Ectodermal cell (in vitro differentiated cells): ENCODE measurements around the gene MAGEF1.

Source experiments
- H3K27ac ChIP-seq: 2 replicates; pipeline ENCODE4 v1.7.0; 2013; ENCODE audit warnings: mild to moderate bottlenecking, low read depth, low read length; ENCODE audit not compliant: insufficient read depth, poor library complexity, severe bottlenecking
- H3K27me3 ChIP-seq: 2 replicates; pipeline ENCODE4 v1.7.0; 2013; ENCODE audit warnings: mild to moderate bottlenecking, low read length; ENCODE audit not compliant: insufficient read depth, control insufficient read depth, poor library complexity, severe bottlenecking
- H3K36me3 ChIP-seq: one replicate; pipeline ENCODE4 v1.7.0; 2013; ENCODE audit warnings: low read length; ENCODE audit not compliant: control insufficient read depth, insufficient read depth
- H3K4me1 ChIP-seq: one replicate; pipeline ENCODE4 v1.7.0; 2013; ENCODE audit warnings: low read length; ENCODE audit not compliant: control insufficient read depth, insufficient read depth
- H3K4me3 ChIP-seq: 2 replicates; pipeline ENCODE4 v1.7.0; 2013; ENCODE audit warnings: low read depth, low read length, control low read depth; ENCODE audit not compliant: insufficient read depth
- H3K9me3 ChIP-seq: 2 replicates; pipeline ENCODE4 v1.7.0; 2013; ENCODE audit warnings: mild to moderate bottlenecking, low read length, moderate library complexity; ENCODE audit not compliant: control insufficient read depth
- WGBS, 2 experiments: methylation state at CpG; one replicate each; pipeline ENCODE4 v1.1.7; 2013; ENCODE audit warnings: missing lambda C conversion rate in 2 of 2; 5-methylcytosine and 5-hydroxymethylcytosine counted together

The MAGEF1 gene

DNA sequence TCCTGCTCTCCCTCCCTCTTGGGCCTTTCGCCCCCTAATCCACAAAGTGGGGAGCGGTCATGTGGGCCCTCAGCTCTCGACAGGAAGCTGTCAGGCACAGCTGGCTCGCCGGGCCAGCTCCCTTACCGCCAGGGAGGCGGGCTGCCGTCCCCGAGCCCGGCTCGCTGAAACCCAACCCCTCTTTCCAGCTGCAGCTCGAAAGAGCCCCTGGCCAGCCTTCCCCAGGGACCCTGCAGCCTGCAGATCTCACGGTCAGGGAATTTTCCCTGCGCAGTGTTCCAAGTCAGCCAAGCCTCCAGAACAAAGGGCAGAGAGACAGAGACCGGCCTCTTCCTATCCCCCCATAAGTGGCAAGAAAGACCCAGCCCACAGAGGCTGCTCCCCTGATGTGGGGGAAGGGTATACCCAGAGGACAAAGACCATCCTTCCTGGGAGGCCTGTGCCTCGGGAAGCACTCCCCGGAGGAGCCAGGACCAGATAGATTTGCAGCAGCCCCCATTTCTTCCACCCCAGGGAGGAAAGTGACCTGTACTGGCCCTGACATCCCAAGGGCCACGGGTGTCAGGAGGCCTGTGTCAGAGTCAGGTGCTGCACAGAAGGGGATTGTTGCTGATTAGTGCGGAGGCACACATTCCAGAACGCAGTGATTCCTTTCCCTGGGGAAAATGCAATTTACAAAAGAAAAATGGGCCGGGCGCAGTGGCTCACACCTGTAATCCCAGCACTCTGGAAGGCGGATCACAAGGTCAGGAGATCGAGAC is 32.6 kb downstream of the MAGEF1 start:
- WGBS, 2 experiments = 25 to 27% methylated on average over 23 to 24 of the region's 24 CpGs
- Histone ChIP-seq H3K4me1 (peaks cover 20% of the 10 kb centered on the region), H3K9me3 (no peaks in the 10 kb centered on the region), H3K27ac (peak overlapping the region; percentile 57), H3K4me3 (no peak overlapping the region), H3K27me3 (no peaks in the 10 kb centered on the region), H3K36me3 (no peaks in the 10 kb centered on the region)

DNA sequence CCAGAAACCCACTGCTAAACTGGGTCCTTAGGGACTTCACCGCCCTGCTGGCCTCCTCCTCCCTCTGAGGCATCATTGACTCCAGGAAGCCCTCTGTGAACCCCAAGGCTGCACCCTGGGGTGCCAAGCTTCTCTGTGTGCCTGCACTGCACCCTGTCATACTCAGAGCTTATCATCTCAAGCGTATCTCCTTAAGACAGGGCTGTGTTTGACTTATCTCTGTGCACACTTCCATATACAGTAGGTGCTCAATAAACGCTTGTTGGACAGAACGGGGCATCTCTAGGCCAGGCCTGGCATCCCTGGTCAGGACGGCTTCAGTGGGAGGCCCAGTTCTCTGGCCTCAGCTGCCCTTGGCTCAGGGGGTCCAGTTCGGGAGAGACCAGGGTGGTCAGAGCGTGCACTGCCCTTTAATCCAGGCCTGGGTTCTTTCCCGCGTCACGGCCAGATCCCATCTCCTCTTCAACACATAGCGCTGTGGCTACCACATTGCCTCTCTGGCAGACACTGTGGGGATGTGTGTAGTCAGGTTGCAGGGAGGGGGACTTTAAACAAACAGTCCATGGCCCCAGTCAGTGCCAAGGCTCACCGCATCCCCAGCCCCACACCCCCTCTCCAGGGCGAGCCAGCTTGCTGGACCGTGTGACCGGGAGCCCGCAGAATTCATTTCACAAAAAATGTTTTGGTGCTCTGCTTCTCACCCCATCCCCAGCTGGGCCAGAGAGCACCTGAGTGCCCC is 33.4 kb downstream of the MAGEF1 start:
- Histone ChIP-seq H3K36me3 (no peaks in the 10 kb centered on the region), H3K27me3 (no peaks in the 10 kb centered on the region), H3K27ac (no peak overlapping the region), H3K9me3 (no peaks in the 10 kb centered on the region), H3K4me1 (peaks cover 20% of the 10 kb centered on the region), H3K4me3 (no peak overlapping the region)
- 85 to 89% methylated on average over 16 of the region's 16 CpGs for WGBS, 2 experiments

DNA sequence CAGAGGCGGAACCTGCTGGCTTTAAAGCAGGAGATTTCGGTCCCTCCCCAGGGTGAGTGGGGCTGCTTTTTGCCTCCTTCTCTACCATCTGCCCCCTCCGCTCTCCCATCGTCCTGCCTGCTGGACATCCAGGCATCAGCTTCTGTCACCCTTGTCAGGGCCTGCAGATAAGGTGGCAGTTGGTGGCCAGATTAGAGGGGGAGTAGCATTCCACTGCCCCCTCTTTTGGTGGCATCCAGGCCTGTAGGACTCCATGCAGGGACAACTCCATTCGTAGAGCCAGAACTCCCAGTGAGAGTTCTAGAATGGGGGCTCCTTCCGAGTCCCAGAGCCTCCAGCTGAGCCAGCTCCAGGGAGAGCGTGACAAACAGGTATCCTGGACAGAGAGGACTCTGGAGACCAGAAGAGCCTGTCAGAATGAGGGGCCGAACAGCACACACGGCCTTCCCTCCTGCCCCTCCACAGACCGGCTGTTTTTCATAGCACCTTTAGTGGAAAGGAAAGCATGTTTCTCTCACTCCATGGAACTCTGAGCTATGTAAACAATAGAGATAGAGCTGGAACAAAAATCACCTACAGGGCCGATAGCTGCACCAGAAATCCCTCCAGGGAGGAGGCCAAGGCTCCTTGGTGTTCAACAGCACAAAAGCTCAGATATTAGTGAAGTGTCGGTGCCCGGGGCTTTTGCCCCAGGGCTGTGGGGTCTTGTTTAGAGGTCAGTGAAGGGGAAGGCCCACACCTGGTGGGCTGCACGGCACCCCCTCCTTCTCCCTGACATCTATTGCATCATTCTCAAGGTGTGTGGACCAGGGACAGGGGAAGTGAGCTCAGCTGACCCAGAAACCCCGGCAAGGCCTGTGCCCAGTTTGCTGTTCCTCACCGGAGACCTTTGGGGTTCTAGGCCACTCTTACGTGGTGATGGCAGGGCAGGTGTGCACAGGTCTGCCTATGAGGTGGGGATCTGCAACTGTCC is 34.2 kb downstream of the MAGEF1 start:
- Histone ChIP-seq H3K27me3 (no peaks in the 10 kb centered on the region), H3K36me3 (no peaks in the 10 kb centered on the region), H3K9me3 (no peaks in the 10 kb centered on the region), H3K4me3 (no peak overlapping the region), H3K27ac (no peak overlapping the region), H3K4me1 (peaks cover 20% of the 10 kb centered on the region)
- WGBS, 2 experiments = 86 to 87% methylated on average over 17 of the region's 17 CpGs

DNA sequence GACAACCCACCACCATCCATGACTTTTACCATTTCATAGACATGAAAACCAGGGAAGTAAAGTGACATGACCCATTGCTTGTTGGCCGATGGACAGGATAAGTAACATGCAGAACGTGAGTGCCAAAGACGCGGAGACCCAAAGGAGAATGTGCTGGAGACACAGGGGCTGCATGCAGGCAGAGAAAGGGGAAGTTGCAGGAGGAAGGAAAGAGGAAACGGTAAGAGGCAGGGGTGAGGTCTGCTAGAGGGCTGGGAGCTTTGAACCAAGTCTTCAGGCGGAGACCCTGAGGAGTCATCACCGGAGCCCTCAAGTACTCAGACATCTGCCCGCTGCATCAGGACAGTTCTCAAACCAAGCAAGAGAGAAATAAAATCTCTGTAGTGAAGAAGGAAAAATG is 34.9 kb downstream of the MAGEF1 start:
- 95 to 96% methylated on average over 8 of the region's 8 CpGs for WGBS, 2 experiments
- Histone ChIP-seq H3K36me3 (no peaks in the 10 kb centered on the region), H3K9me3 (no peaks in the 10 kb centered on the region), H3K27ac (no peak overlapping the region), H3K4me1 (peaks cover 20% of the 10 kb centered on the region), H3K27me3 (no peaks in the 10 kb centered on the region), H3K4me3 (no peak overlapping the region)

DNA sequence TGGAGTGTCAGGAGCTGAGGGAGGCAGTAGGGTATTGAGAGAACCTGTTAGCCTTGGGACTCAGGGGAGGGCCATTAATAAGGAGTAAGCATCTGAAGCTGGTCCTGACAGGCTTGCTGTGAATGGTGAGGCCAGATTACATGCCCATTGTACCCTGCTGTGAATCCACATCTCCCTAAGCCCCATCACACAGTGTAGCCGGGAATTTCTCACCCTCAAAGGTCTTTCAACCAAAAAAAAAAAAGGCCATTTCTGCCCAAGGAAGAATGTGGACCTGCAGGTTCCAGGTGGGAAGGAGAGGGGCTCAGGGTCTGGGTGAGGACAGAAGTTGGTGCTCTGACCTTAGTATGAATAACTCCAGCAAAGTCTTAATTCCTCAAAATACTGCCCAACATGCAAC is 37.2 kb downstream of the MAGEF1 start:
- no peaks in the 10 kb centered on the region for H3K36me3 ChIP-seq
- 67 to 90% methylated on average over 1 of the region's 1 CpG for WGBS, 2 experiments

DNA sequence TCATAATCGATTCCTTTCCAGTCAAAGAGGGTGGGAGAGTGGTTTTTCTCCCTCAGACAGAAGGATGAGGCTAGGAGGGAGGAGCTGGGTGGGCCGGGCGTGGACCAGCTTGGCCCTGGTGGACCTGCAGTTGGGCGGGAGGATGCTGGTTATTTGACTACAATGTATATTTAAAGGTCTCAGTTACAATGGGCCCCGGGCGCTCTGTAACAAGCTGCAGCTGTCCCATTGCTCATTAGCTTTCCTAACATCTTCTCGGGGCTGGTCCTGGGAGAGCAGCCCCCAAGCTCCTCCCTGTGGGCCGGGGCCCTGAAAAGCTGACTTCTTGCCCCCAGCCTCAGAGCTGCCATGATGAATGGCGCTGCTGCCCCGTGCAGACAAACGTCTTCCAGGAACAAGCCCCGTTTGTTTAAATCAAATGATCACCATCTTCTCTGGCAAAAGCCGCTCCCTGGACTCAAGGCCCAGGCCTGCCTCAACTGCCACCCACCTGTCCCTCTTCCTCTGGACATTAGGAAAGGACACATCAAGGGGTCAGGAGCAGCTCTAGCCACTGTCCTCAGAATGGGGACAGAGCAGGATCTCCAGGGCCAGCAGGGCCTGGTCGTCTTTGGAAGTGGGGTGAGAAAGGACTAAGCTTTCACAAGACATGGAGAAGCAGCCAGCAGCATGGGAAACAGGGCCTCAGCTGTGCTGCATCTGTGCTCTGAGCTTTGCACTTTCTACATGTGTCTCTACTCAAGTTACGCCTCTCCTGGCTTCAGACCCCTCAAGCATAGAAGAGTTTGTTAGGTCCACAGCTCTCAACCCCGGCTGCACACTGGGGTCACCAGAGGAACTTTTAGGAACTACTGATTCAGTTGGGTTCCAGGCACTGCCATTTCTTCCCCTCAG is 38.6 kb downstream of the MAGEF1 start:
- H3K36me3 ChIP-seq = no peaks in the 10 kb centered on the region
- H3K27me3 ChIP-seq = no peaks in the 10 kb centered on the region
- peaks cover 6% of the 10 kb centered on the region for H3K4me1 ChIP-seq
- H3K9me3 ChIP-seq = no peaks in the 10 kb centered on the region
- H3K4me3 ChIP-seq = no peak overlapping the region
- no peak overlapping the region for H3K27ac ChIP-seq
- WGBS, 2 experiments = 93% methylated on average over 16 of the region's 16 CpGs

More for the DNA sequence above, 37.2 kb downstream of the MAGEF1 start:
- Histone ChIP-seq H3K4me3 (no peak overlapping the region), H3K27ac (no peak overlapping the region), H3K27me3 (no peaks in the 10 kb centered on the region), H3K9me3 (no peaks in the 10 kb centered on the region), H3K4me1 (peaks cover 20% of the 10 kb centered on the region)

DNA sequence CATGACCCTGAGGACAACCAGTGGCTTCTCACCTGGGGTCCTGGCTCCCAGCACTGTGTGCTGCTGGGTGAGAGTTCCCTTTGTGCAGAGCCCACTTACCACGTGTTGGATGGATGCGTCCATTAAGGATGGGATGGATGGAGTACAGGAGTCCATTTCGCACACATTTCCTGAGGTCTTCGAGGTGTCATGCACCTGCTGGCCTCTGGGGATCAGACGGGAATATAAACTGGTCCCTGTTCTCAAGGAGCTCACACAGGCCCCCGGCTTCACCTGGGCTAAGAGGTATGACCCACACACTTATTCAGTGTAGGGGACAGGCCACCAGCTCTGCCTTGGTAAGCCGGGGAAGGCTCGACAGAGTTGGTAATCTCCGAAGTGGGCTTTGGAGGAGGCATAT is 39.5 kb downstream of the MAGEF1 start:
- no peaks in the 10 kb centered on the region for H3K36me3 ChIP-seq
- H3K4me3 ChIP-seq = no peak overlapping the region
- H3K27me3 ChIP-seq = no peaks in the 10 kb centered on the region
- H3K4me1 ChIP-seq = no peaks in the 10 kb centered on the region
- WGBS, 2 experiments = 92 to 94% methylated on average over 9 of the region's 9 CpGs
- no peaks in the 10 kb centered on the region for H3K9me3 ChIP-seq
- no peak overlapping the region for H3K27ac ChIP-seq

DNA sequence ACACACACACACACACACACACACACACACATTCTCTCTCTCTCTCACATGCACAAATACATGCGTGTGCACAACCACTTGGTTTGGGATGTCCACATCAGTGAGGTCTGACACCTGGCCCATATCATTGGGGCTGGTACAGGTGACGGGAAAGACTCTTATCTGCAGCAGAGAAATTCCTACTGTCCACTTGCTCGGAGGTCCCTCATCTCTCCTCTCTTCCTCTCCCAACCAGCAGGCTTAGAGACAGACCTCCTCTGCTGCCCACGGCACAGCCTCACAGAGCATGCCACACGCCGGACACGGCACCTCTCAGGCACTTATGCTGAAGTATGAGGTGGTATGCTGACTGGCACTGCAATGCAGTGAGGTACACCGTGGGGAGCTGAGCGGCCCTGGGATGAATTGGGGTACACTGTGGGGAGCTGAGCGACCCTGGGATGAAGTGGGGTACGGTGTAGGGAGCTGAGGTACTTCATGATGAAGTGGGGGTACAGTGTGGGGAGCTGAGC is 41.7 kb downstream of the MAGEF1 start:
- no peak overlapping the region for H3K27ac ChIP-seq
- WGBS, 2 experiments = 89 to 90% methylated on average over 11 of the region's 11 CpGs

DNA sequence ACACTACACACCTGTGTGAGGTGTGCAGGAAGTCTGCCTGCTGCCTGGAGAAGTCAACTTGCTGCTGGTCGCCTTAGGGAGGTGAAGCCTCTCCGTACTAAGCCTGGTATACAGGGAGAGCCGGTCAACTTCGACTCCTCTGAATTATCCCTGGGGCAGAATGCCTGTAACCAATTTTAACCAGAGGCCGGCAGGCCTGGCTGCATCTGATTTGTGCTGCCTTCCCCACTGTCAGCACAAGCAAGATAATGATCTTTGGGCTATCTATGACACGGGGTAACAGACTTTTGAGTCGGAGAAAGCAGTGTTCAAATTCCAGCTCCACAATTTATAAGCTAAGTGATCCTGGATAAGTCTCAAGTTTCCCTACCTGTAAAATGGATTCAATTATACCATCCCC is 42.3 kb downstream of the MAGEF1 start:
- no peaks in the 10 kb centered on the region for H3K27me3 ChIP-seq
- H3K4me1 ChIP-seq = no peaks in the 10 kb centered on the region
- no peak overlapping the region for H3K4me3 ChIP-seq
- 90 to 91% methylated on average over 7 of the region's 7 CpGs for WGBS, 2 experiments
- no peak overlapping the region for H3K27ac ChIP-seq
- no peaks in the 10 kb centered on the region for H3K9me3 ChIP-seq
- H3K36me3 ChIP-seq = no peaks in the 10 kb centered on the region

More for the DNA sequence above, 41.7 kb downstream of the MAGEF1 start:
- H3K9me3 ChIP-seq = no peaks in the 10 kb centered on the region
- H3K4me1 ChIP-seq = no peaks in the 10 kb centered on the region
- H3K36me3 ChIP-seq = no peaks in the 10 kb centered on the region
- no peak overlapping the region for H3K4me3 ChIP-seq
- no peaks in the 10 kb centered on the region for H3K27me3 ChIP-seq
